Hepatic stellate cell (primary cell): ENCODE measurements around the gene SIX1.

ENCODE experiments used
- DNase-seq: peaks from one replicate; pipeline ENCODE4 v3.0.0; 2011; ENCODE audit warnings: low spot score

The SIX1 gene

GRCh38 chr14:60655119-60655897, 6.0 kb upstream of the SIX1 start:
- no peak for DNase-seq

DNA sequence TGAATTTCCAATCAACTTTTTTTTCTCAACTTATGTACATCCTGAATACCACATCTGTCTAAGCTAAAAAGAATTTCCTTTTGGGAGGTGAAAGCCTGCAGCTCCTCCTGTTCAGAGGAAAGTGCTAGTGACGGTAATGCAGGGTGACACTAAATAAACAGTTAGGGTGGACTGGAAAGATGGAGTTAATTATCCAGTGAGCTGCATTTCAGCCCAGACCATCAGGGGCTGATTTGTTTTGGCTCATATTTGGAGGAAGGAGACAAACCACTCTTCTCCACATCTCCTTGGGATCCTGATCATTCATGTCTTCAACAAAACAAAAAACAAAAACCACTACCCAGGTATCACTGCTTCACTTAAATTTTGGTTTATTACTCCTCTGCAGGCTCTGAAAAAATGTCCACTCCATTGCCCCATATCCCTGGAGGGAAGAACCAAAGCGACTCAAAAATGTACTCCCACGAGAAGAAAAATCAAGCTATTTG, 5.1 kb upstream of the SIX1 start:
- DNase-seq, result no peak

- DNase-seq, result no peak
These were observed 4.5 kb upstream of the SIX1 start for GRCh38 chr14:60653701-60654161.

- no peak for DNase-seq
These were observed 3.7 kb upstream of the SIX1 start for GRCh38 chr14:60652674-60653651.

GRCh38 chr14:60651796-60652673, 2.8 kb upstream of the SIX1 start:
- no peak for DNase-seq

DNA sequence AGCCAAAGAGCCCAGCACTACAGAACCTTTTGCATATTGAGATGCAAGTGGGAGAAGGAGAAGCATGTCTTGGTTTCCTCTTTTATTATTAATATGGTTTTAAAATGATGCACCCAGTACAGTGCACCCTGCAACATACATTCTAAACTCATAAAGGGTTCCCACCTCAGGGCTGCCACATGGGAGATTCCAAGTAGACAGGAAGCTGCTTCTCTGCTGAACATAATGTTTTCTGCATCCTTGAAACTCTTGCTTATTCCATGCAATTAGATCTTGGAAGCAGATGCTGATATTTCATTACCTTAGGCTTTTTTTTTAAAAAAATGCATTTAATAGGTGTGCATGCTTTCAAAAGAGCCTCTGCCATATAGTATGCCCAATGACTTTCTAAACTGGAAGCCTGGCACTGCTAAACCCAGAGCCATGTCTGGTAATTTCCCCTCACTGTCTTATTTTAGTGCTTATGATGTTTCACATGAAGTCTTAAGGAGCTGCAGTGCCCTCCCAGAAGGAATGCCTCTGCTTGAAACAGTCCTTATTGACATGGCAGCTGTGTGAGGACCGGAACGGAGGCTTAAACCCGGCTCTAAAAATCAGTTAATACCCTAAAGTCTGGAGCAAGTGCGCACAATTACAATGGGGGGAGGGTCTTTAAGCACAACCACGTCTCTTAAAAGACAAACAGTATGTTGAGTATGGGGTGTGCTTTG, 2.0 kb upstream of the SIX1 start:
- DNase-seq, result no peak

GRCh38 chr14:60650373-60650961, 1.2 kb upstream of the SIX1 start:
- no peak for DNase-seq

DNA sequence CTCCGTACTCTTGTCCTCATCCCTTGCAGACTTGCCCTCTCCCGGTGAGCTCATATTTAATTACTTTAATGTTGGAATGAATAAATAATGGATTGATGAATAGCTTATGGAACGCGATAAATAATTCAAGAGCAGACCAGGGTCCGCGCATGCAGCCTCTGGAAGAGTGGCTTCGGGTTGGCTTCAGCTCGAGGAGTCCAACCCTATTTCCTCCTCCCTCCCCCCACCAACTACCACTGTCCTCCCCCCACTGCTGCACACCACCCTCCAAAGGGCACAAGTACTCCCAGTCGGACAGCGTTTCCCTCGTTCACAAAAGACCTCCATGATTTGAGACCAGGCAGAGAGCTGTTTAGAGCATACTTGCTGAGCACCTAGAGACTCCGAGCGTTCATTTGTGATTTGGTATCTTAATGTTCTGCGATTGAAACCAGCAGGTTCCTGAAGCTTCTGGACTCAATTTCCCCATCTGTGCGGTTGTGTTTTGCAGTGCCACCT, 647 bp upstream of the SIX1 start:
- DNase-seq, result no peak

- no peak for DNase-seq
These were observed 886 bp downstream of the SIX1 start for GRCh38 chr14:60648249-60648933.

- no peak for DNase-seq
These were observed 1.4 kb downstream of the SIX1 start for GRCh38 chr14:60647837-60648248.

DNA sequence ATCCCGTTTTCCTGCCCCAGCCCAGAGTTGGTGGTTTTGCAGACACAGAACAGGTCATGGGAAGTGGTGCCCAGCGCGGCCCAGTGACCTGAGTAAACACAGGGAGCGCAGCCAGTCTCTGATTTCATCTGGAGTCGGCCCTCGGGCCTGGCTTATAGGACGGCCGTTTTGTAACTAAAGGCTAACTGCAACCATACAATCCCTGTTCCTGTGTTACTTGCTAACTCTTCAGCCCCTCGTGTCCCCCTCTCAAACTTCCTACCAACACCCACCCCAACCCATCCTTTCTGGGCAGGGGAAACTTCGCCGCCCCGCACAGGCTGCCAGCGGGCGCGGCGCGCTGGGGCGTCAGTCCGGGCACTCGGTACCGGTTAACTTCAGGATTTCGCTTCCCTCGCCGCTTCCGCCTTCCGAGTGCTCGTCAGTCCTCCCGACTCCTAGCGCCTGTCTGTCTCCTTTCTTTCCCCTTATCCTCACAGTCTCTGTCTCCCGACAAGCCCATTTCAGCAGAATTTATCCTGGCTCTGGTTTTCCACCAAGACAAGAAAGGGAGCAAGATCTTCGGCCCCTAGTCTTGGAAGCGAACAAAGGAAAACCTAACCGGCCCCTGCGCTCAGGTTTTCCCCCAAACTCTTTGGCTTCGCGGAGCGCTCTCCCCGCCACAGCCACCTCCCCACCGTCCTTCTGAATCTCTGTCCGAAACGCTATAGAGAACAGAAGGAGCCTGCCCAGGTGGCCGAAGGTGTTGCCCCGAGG, 2.0 kb downstream of the SIX1 start:
- DNase-seq, result no peak

DNA sequence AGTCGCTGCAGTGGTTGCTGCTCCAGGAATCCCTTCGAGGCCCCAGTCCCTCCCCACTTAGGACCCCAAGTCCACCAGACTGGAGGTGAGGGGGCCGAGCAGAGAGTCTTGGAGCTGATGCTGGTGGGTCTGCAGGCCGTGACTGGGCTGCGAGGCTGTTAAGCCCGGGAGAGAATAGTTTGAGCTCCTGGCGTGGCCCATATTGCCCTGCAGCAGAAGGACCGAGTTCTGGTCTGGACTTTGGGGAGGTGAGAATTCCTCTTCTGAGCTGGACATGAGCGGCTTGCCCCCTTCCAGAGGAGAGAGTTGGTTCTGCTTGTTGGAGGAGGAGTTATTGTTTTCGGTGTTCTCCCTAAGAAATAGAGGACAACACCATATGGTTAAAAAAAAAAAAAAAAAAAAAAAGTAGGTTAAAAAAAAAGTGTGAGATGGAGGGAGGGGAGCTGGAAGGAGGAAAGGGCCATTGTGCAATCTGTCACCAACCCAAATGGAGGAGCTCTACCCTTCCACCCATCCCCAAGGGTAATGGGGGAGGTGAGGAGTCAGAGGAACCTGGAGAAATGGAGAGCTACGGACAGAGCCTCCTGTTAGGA, 3.0 kb downstream of the SIX1 start:
- no peak for DNase-seq

GRCh38 chr14:60645126-60645741, 4.0 kb downstream of the SIX1 start:
- no peak for DNase-seq

DNA sequence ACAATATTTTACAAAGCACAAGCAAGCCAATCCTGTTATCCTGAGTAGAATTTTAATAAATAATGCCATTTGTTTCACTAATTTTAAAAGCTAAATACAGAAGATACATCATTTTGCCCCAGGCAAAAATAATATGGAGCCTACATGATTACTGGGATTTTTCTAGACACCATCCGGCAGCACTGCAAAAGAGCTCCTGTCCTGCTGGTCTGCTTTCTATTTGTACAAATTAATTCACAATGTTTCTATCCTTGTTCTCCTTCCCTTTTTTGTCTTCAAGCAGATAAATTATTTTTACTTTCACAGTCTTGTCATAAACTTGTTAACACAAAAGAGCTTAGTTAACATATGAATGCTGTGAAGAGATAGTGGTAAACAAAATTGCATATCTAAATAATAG, 4.6 kb downstream of the SIX1 start:
- DNase-seq, result no peak

DNA sequence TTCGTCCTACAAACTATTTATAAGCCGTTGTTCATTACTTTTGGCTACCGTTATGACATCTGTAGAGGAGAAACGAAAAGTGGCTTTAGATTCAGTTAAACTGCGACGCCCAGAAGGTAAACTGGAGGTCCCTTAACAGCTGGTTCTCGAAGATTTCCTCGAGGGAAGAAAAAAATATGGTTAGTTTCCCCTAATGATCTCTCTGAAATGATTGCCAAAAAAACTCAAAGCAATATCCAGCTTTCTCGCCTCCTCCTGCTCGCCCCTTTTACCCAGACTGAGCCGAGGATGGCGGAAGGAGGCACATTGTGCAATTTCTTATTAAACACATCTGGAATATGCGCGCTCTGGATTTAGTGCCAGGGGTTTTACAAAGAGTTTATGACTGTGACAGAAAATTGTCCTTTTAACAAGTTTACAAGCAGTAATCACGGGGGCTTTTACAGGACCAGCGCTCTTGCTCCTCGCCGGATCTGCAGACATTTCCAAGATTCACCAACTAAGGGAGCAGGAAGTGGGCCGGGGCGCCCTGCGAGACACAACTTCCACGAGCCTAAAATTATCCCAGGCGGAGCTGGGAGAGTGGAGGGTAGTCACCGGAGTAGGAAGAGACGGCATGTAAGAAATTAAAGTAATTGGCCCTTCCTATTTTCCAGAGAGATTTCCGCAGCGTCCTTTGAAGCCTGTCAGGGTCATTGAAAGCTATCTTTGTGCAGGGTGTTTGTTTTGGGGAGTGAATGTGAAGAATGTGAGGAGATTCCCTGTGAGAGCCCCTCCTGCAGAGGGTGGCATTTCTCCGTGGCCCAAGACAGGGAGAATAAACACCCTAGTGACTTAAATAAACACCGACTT, 5.6 kb downstream of the SIX1 start:
- no peak for DNase-seq

DNA sequence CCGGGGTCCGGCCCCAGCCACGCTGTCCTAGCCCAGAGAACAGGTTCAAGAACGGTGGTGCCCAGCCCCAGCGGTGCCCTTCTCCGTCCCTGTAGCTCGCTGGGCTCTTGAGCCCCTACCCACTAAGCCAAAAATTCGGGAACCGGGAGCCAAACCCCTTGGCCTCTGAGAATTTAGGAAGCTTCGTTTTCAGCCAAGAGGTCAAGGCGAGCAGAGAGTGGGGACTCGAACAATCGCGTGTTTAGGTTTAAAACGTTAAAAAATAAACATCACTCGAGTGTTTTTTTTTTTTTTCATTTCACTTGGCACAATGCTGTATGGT, 6.2 kb downstream of the SIX1 start:
- DNase-seq, result no peak

GRCh38 chr14:60642270-60643140, 6.8 kb downstream of the SIX1 start:
- no peak for DNase-seq
